GM13977 (cell line): Measurements from ENCODE around the gene NTSR1.

Source experiments
- DNase-seq: peaks from one replicate; pipeline ENCODE4 v3.0.0; 2012; ENCODE audit warnings: low spot score
- CTCF ChIP-seq: IDR thresholded peaks from 2 replicates; pipeline ENCODE4 v1.5.1; 2012; ENCODE audit warnings: mild to moderate bottlenecking, control low read depth; ENCODE audit not compliant: insufficient read depth; ENCODE audit errors: extremely low read depth, missing control alignments
- in situ Hi-C: fragments of 300-500 bp; cut with MboI; formaldehyde crosslinking; loops from one replicate; pipeline ENCODE4 v1.12.0; 2022; ENCODE audit warnings: low sequenced_read_pairs, low pct_unique_long_range_greater_than_20kb, mixed read lengths, inconsistent platforms; ENCODE audit not compliant: unreplicated experiment

The NTSR1 gene

GRCh38 chr20:62764156-62764935 lies 55.7 kb downstream of the NTSR1 start:
- DNase-seq: no peak
- in situ Hi-C loops: no loop called here
- TF ChIP-seq CTCF: no peak

- TF ChIP-seq CTCF: no peak
- in situ Hi-C loops: no loop called here
- DNase-seq: no peak
These were observed 56.4 kb downstream of the NTSR1 start for GRCh38 chr20:62765021-62765420.

GRCh38 chr20:62765432-62766070 lies 56.9 kb downstream of the NTSR1 start:
- DNase-seq: no peak
- in situ Hi-C loops: no loop called here
- no peak for TF ChIP-seq CTCF

- DNase-seq: no peak
- no peak for TF ChIP-seq CTCF
- in situ Hi-C loops: no loop called here
These were observed 57.4 kb downstream of the NTSR1 start for GRCh38 chr20:62766071-62766450.

GRCh38 chr20:62766716-62767115 lies 58.1 kb downstream of the NTSR1 start:
- in situ Hi-C loops: no loop called here
- TF ChIP-seq CTCF: no peak
- no peak for DNase-seq

GRCh38 chr20:62768234-62768546 lies 59.6 kb downstream of the NTSR1 start:
- TF ChIP-seq CTCF: no peak
- in situ Hi-C loops: no loop called here

More at GRCh38 chr20:62768234-62768546, 59.6 kb downstream of the NTSR1 start:
- DNase-seq: no peak
